ENCODE data around the gene NATD1.

Gene NATD1

DNA sequence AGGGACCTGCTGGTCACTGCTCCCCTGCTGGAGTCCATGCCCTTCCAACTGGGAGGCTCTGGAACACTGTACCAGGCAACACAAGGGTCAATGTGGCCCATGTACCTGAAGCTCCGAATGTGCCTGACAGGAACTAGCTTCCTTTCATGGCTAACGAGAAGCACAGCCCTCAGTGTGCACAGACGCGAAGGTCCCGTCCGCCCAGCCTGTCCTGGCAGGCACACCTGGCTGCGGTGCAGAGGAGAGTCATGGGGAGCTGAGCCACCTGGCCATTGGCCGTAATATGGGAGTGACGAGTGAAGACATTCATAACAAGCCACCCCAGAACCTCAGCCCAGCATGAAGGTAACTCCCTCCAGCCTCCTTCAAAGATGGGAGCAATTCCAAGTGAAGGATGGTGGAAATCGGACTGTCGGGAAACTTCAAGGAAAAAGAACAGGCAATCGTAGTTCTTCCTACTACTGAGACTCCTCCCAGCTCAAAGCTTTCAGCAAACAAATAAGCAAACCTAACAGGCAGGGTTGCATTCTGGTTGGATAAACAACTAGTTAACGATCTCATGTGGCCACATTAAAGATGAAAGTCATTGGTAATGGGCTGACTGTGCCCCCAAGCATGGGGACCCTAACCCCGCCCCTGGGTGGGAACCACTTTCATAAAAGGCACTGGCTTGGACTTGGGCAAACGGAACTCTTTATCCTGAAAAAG lies 52.5 kb downstream of the NATD1 start:
- Histone ChIP-seq H3K27me3 (ENCODE audit: insufficient read depth, low read length, poor library complexity) (no peaks in the 10 kb centered on the region), H4K20me1 (ENCODE audit: insufficient read depth, low read length) (peaks cover 93% of the 10 kb centered on the region), H2AFZ (ENCODE audit: low read depth, low read length) (no peak overlapping the region), H3K9ac (ENCODE audit: low read depth, low read length) (no peak overlapping the region), H3K27ac (ENCODE audit: low read length) (0 out of 2 replicates have a peak overlapping the region, but pooled peaks have one; percentile 10), H3K4me1 (ENCODE audit: insufficient read depth, low read length) (no peaks in the 10 kb centered on the region), H3K79me2 (ENCODE audit: insufficient read depth, low read length) (peaks cover 84% of the 10 kb centered on the region), H3K9me3 (ENCODE audit: insufficient read depth, low read length, severe bottlenecking) (no peaks in the 10 kb centered on the region), H3K4me3 (ENCODE audit: low read depth in 1 of 2, low read length in 2 of 2) (no peak overlapping the region), H3K36me3 (ENCODE audit: insufficient read depth, low read length) (peaks cover 67% of the 10 kb centered on the region), H3K4me2 (ENCODE audit: insufficient read depth, low read length) (no peak overlapping the region)
- TF ChIP-seq, protein P1, sequence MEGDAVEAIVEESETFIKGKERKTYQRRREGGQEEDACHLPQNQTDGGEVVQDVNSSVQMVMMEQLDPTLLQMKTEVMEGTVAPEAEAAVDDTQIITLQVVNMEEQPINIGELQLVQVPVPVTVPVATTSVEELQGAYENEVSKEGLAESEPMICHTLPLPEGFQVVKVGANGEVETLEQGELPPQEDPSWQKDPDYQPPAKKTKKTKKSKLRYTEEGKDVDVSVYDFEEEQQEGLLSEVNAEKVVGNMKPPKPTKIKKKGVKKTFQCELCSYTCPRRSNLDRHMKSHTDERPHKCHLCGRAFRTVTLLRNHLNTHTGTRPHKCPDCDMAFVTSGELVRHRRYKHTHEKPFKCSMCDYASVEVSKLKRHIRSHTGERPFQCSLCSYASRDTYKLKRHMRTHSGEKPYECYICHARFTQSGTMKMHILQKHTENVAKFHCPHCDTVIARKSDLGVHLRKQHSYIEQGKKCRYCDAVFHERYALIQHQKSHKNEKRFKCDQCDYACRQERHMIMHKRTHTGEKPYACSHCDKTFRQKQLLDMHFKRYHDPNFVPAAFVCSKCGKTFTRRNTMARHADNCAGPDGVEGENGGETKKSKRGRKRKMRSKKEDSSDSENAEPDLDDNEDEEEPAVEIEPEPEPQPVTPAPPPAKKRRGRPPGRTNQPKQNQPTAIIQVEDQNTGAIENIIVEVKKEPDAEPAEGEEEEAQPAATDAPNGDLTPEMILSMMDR (IDR thresholded peaks at IDR 0.05; ENCODE audit: borderline replicate concordance, extremely low read depth, low read length, poor library complexity, severe bottlenecking): no peak
- no peak for DNase-seq
- ATAC-seq (ENCODE audit: insufficient read depth, low read depth): no peak

DNA sequence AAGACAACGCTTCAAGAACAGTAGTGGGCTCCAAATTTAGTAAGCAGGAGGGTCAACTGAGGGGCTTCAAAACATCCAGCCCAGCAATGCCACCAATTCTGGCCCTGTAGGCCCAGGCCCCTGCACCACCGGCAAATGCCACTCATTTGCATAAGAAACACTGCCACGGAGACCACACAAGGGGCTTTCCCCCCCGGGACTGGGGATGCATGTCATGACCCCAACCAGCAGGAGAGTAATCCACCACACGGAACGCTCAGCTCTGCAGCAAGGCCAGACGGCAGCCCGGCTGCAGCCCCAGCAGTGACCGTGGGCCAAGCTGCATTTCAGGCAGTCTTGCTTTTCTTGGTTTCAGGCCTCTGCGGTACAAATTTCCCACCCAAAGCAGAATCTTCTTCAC lies 53.4 kb downstream of the NATD1 start:
- Histone ChIP-seq H3K4me3 (ENCODE audit: low read depth in 1 of 2, low read length in 2 of 2) (no peak overlapping the region), H3K4me1 (ENCODE audit: insufficient read depth, low read length) (no peaks in the 10 kb centered on the region), H3K27me3 (ENCODE audit: insufficient read depth, low read length, poor library complexity) (no peaks in the 10 kb centered on the region), H3K79me2 (ENCODE audit: insufficient read depth, low read length) (peaks cover 75% of the 10 kb centered on the region), H3K9me3 (ENCODE audit: insufficient read depth, low read length, severe bottlenecking) (no peaks in the 10 kb centered on the region), H2AFZ (ENCODE audit: low read depth, low read length) (no peak overlapping the region), H3K27ac (ENCODE audit: low read length) (no peak overlapping the region), H4K20me1 (ENCODE audit: insufficient read depth, low read length) (peaks cover 88% of the 10 kb centered on the region), H3K9ac (ENCODE audit: low read depth, low read length) (no peak overlapping the region), H3K36me3 (ENCODE audit: insufficient read depth, low read length) (peaks cover 68% of the 10 kb centered on the region), H3K4me2 (ENCODE audit: insufficient read depth, low read length) (no peak overlapping the region)
- TF ChIP-seq EZH2 (IDR thresholded peaks at IDR 0.05; ENCODE audit: borderline replicate concordance, low read depth, low read length, severe bottlenecking): no peak
- TF ChIP-seq, protein P1 (IDR thresholded peaks at IDR 0.05; ENCODE audit: borderline replicate concordance, extremely low read depth, low read length, poor library complexity, severe bottlenecking): no peak
- no peak for DNase-seq
- ATAC-seq (ENCODE audit: insufficient read depth, low read depth): no peak

DNA sequence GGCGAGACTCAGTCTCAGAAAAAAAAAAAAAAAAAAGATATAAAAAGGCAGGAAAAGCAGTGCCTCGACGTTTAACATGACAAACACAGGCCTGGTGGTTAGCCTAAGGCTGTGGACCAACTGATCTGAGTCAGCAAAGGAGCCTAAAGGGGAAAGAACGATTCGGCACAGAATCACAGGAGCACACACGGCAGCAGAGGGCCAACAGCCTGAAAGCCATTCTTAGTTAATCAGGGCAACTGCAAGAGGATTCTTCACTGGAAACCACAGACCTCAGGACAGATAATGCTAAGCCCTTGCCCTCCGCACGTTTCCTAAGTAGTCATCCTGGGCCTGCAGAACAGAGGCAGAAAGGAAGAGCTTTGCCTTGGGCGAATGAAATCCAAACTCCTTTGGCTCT lies 53.9 kb downstream of the NATD1 start:
- Histone ChIP-seq H3K4me3 (ENCODE audit: low read depth in 1 of 2, low read length in 2 of 2) (no peak overlapping the region), H3K9ac (ENCODE audit: low read depth, low read length) (no peak overlapping the region), H3K4me2 (ENCODE audit: insufficient read depth, low read length) (no peak overlapping the region), H3K4me1 (ENCODE audit: insufficient read depth, low read length) (no peaks in the 10 kb centered on the region), H3K27ac (ENCODE audit: low read length) (no peak overlapping the region), H3K9me3 (ENCODE audit: insufficient read depth, low read length, severe bottlenecking) (no peaks in the 10 kb centered on the region), H3K27me3 (ENCODE audit: insufficient read depth, low read length, poor library complexity) (no peaks in the 10 kb centered on the region), H3K36me3 (ENCODE audit: insufficient read depth, low read length) (peaks cover 68% of the 10 kb centered on the region), H2AFZ (ENCODE audit: low read depth, low read length) (no peak overlapping the region), H4K20me1 (ENCODE audit: insufficient read depth, low read length) (peaks cover 83% of the 10 kb centered on the region), H3K79me2 (ENCODE audit: insufficient read depth, low read length) (peaks cover 70% of the 10 kb centered on the region)
- ATAC-seq (ENCODE audit: insufficient read depth, low read depth): no peak
- no peak for TF ChIP-seq EZH2 (IDR thresholded peaks at IDR 0.05; ENCODE audit: borderline replicate concordance, low read depth, low read length, severe bottlenecking)
- TF ChIP-seq, protein P1 (IDR thresholded peaks at IDR 0.05; ENCODE audit: borderline replicate concordance, extremely low read depth, low read length, poor library complexity, severe bottlenecking): no peak
- no peak for DNase-seq
